Measurements from ENCODE around the gene ARID3B. TPM values are rescaled to one million over a fixed set of nuclear protein-coding genes. Genes with fewer than 3 reads are reported as not detected.

ARID3B gene
- total RNA-seq, 3 donors from 2014 or later: 5.2 to 6.0 (median 5.9) TPM

DNA sequence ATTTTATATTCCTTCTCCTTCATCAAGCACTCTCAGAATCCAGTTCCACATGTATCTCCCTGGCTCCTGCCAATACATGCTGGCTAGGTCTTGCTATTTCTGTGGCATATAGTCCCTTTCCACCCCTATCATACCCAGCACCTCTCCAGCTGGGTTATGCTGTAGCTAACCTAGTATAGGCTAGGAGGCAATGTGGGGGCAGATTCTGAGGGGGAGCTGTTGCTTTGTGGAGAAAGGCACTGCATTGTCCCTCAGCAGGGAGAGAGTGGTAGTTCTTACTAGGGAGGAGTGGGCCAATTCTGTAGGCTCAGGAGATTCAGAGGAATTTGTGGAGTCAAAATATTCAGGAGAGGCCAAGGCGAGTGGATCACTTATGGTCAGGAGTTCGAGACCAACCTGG, 40.6 kb upstream of the ARID3B start:
- H3K4me1 ChIP-seq: no peaks in the 10 kb centered on the region
- no peak overlapping the region for H3K27ac ChIP-seq
- TF ChIP-seq POLR2AphosphoS5 (IDR thresholded peaks at IDR 0.05) (no peak), POLR2A (IDR thresholded peaks at IDR 0.05) (no peak)
- TF ChIP-seq, protein P1, sequence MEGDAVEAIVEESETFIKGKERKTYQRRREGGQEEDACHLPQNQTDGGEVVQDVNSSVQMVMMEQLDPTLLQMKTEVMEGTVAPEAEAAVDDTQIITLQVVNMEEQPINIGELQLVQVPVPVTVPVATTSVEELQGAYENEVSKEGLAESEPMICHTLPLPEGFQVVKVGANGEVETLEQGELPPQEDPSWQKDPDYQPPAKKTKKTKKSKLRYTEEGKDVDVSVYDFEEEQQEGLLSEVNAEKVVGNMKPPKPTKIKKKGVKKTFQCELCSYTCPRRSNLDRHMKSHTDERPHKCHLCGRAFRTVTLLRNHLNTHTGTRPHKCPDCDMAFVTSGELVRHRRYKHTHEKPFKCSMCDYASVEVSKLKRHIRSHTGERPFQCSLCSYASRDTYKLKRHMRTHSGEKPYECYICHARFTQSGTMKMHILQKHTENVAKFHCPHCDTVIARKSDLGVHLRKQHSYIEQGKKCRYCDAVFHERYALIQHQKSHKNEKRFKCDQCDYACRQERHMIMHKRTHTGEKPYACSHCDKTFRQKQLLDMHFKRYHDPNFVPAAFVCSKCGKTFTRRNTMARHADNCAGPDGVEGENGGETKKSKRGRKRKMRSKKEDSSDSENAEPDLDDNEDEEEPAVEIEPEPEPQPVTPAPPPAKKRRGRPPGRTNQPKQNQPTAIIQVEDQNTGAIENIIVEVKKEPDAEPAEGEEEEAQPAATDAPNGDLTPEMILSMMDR (IDR thresholded peaks at IDR 0.05): no peak
- H3K4me3 ChIP-seq: no peak overlapping the region
- no peaks in the 10 kb centered on the region for H3K27me3 ChIP-seq
- intact Hi-C loops (cut with DNase I; ENCODE audit: low total_unique reads): no loop called here
- no peaks in the 10 kb centered on the region for H3K36me3 ChIP-seq
- no peaks in the 10 kb centered on the region for H3K9me3 ChIP-seq
- no peak for DNase-seq (ENCODE audit: low spot score in 2 of 2)

DNA sequence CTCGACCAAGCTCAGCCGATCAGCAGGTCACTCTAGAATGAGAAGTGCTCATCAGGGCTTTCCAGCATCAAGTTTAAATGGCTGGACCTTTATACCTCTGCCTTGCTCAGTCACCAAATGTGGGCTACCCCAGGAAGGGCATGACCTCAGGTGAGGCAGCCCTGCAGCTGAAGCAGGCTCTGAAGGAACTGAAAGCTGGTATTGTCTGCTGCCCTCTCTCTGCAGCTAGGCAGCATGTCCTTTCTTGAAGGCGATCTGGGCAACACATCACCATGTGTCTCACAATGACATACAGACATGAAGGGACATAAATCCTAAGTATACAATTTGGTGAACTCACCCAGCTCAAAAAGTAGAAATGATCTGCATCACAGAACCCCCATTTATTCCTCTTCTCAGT, 38.7 kb upstream of the ARID3B start:
- Histone ChIP-seq H3K27ac (no peak overlapping the region), H3K4me3 (no peak overlapping the region), H3K36me3 (no peaks in the 10 kb centered on the region), H3K27me3 (no peaks in the 10 kb centered on the region), H3K4me1 (no peaks in the 10 kb centered on the region), H3K9me3 (no peaks in the 10 kb centered on the region)
- intact Hi-C loops (cut with DNase I; ENCODE audit: low total_unique reads): no loop called here
- TF ChIP-seq POLR2AphosphoS5 (IDR thresholded peaks at IDR 0.05): no peak
- TF ChIP-seq, protein P1 (IDR thresholded peaks at IDR 0.05): no peak
- TF ChIP-seq POLR2A (IDR thresholded peaks at IDR 0.05): no peak
- no peak for DNase-seq (ENCODE audit: low spot score in 2 of 2)

DNA sequence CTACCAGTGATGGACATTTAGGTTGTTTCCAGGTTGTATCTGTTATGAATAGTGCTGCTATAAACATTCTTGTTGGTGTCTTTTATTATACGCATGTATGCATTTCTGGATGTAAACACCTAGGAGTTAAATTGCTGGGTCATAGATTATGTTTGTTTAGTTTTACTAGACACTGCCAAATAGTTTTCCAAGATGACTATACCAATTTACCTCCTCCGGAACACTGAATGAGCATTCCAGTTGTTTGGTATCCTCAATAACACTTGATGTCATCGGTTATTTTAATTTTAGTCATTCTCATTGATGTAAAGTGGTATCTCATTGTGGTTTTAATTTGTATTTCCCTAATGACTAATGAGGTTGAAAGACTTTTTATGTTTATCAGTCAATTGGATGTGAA, 36.6 kb upstream of the ARID3B start:
- no peak for DNase-seq (ENCODE audit: low spot score in 2 of 2)
- intact Hi-C loops (cut with DNase I; ENCODE audit: low total_unique reads): no loop called here
- Histone ChIP-seq H3K27me3 (no peaks in the 10 kb centered on the region), H3K27ac (no peak overlapping the region), H3K36me3 (no peaks in the 10 kb centered on the region), H3K9me3 (no peaks in the 10 kb centered on the region), H3K4me1 (no peaks in the 10 kb centered on the region), H3K4me3 (no peak overlapping the region)
- TF ChIP-seq POLR2AphosphoS5 (IDR thresholded peaks at IDR 0.05): no peak
- TF ChIP-seq, protein P1 (IDR thresholded peaks at IDR 0.05): no peak
- TF ChIP-seq POLR2A (IDR thresholded peaks at IDR 0.05): no peak

DNA sequence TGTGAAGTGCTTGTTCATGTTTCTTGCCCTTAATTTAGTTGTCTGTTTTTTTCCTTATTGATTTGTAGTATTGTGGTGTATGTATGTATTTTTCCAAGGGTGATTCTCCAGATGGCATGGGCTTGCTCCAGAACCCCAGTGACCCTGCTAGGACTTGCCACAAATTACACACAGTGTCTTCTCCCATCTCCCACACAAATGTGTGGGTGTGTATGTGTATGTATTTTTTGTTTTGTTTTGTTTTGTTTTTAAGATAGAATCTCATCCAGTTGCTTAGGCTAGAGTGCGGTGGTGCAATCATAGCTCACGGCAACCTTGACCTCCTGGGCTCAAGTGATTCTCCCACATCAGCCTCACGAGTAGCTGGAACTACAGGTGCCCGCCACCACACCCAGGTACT, 36.2 kb upstream of the ARID3B start:
- no peaks in the 10 kb centered on the region for H3K9me3 ChIP-seq
- no peak for DNase-seq (ENCODE audit: low spot score in 2 of 2)
- no peaks in the 10 kb centered on the region for H3K4me1 ChIP-seq
- H3K27ac ChIP-seq: no peak overlapping the region
- no peaks in the 10 kb centered on the region for H3K27me3 ChIP-seq
- H3K4me3 ChIP-seq: no peak overlapping the region
- intact Hi-C loops (cut with DNase I; ENCODE audit: low total_unique reads): no loop called here
- TF ChIP-seq, protein P1 (IDR thresholded peaks at IDR 0.05): no peak
- TF ChIP-seq POLR2AphosphoS5 (IDR thresholded peaks at IDR 0.05): no peak
- TF ChIP-seq POLR2A (IDR thresholded peaks at IDR 0.05): no peak
- no peaks in the 10 kb centered on the region for H3K36me3 ChIP-seq

DNA sequence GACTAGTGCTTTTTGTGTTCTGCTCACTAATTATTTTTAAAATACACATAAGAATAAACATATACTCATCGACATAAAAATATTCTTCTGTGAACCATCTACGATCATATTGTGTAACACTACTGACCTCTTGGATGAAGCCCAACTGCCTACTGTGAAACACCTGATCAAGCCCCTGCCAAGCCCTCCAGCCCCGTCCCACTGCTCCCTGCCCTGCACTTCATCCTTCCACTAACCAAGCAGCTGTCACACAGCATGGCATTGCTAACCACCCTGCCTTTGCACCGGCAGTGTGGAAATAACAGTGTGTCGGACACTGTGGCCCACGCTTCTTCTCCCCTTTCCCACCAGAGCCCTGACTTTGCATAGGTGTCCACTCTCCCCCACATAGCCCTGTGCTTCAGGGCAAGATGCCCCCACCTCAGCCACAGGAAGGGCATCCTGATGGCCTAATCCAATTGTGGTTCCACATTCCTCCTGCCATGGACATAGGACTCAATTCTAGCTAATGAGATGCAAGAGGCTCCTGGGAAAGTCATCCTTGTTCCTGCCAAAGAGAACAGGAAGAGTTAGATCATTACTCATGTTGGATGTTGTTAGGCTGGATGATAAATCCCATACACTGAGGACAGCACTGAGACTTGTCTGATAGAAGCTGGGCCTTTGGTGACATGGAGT, 35.0 kb upstream of the ARID3B start:
- Histone ChIP-seq H3K4me1 (no peaks in the 10 kb centered on the region), H3K27me3 (no peaks in the 10 kb centered on the region), H3K36me3 (no peaks in the 10 kb centered on the region), H3K4me3 (no peak overlapping the region), H3K27ac (no peak overlapping the region), H3K9me3 (no peaks in the 10 kb centered on the region)
- no peak for DNase-seq (ENCODE audit: low spot score in 2 of 2)
- TF ChIP-seq POLR2A (IDR thresholded peaks at IDR 0.05): no peak
- TF ChIP-seq, protein P1 (IDR thresholded peaks at IDR 0.05): no peak
- TF ChIP-seq POLR2AphosphoS5 (IDR thresholded peaks at IDR 0.05): no peak
- intact Hi-C loops (cut with DNase I; ENCODE audit: low total_unique reads): no loop called here

Data from breast epithelium (tissue), 4 donors.